ENCODE results near the gene FBXL13.

Gene FBXL13

GRCh38 chr7:102890292-102890970 lies 184.2 kb downstream of the FBXL13 start:
- no peak for DNase-seq

- no peak for DNase-seq
Observed at GRCh38 chr7:102889851-102890250, 184.7 kb downstream of the FBXL13 start.

- no peak for DNase-seq
Observed at GRCh38 chr7:102888561-102889233, 185.9 kb downstream of the FBXL13 start.

- no peak for DNase-seq
Observed at GRCh38 chr7:102883098-102883860, 191.3 kb downstream of the FBXL13 start.

GRCh38 chr7:102875700-102876295 lies 198.8 kb downstream of the FBXL13 start:
- no peak for DNase-seq

- DNase-seq: no peak
Observed at GRCh38 chr7:102874966-102875365, 199.6 kb downstream of the FBXL13 start.

- no peak for DNase-seq
Observed at GRCh38 chr7:102874166-102874829, 200.3 kb downstream of the FBXL13 start.

GRCh38 chr7:102873470-102874165 lies 201.0 kb downstream of the FBXL13 start:
- DNase-seq: no peak

GRCh38 chr7:102872460-102872859 lies 202.1 kb downstream of the FBXL13 start:
- DNase-seq: no peak

- DNase-seq: no peak
Observed at GRCh38 chr7:102869195-102869594, 205.4 kb downstream of the FBXL13 start.

- no peak for DNase-seq
Observed at GRCh38 chr7:102866535-102867215, 207.9 kb downstream of the FBXL13 start.

- DNase-seq: no peak
Observed at GRCh38 chr7:102864958-102865357, 209.6 kb downstream of the FBXL13 start.

GRCh38 chr7:102860351-102860811 lies 214.2 kb downstream of the FBXL13 start:
- DNase-seq: no peak

- DNase-seq: no peak
Observed at GRCh38 chr7:102859799-102860125, 214.8 kb downstream of the FBXL13 start.

GRCh38 chr7:102859084-102859798 lies 215.4 kb downstream of the FBXL13 start:
- no peak for DNase-seq

- no peak for DNase-seq
Observed at GRCh38 chr7:102856036-102856435, 218.6 kb downstream of the FBXL13 start.

- no peak for DNase-seq
Observed at GRCh38 chr7:102849538-102849937, 225.1 kb downstream of the FBXL13 start.

- no peak for DNase-seq
Observed at GRCh38 chr7:102849079-102849478, 225.5 kb downstream of the FBXL13 start.

GRCh38 chr7:102845346-102845745 lies 229.2 kb downstream of the FBXL13 start:
- DNase-seq: no peak

- no peak for DNase-seq
Observed at GRCh38 chr7:102843850-102844249, 230.7 kb downstream of the FBXL13 start.

- no peak for DNase-seq
Observed at GRCh38 chr7:102842284-102842683, 232.3 kb downstream of the FBXL13 start.

Data from activated T-cell treated with anti-CD3 and anti-CD28 coated beads, Interleukin-2, amount 50 U/mL, for 1 hour (primary cell).